ENCODE results near the gene LDB2.

- TF ChIP-seq CTCF (conservative IDR thresholded peaks at IDR 0.05; ENCODE audit: low read length) (no peak), EZH2phosphoT487 (IDR thresholded peaks at IDR 0.05; ENCODE audit: borderline replicate concordance, low read depth, low read length) (no peak)
Observed at GRCh38 chr4:16809943-16810342, 88.5 kb downstream of the LDB2 start.
